HG02678 (cell line): Measurements from ENCODE around the gene RBMS3.

ENCODE experiments used
- ATAC-seq: cut with Tn5 transposase; IDR thresholded peaks from one replicate; pipeline ENCODE4 v1.9.1; 2021; ENCODE audit warnings: mild to moderate bottlenecking, moderate library complexity; ENCODE audit not compliant: unreplicated experiment

The RBMS3 gene

DNA sequence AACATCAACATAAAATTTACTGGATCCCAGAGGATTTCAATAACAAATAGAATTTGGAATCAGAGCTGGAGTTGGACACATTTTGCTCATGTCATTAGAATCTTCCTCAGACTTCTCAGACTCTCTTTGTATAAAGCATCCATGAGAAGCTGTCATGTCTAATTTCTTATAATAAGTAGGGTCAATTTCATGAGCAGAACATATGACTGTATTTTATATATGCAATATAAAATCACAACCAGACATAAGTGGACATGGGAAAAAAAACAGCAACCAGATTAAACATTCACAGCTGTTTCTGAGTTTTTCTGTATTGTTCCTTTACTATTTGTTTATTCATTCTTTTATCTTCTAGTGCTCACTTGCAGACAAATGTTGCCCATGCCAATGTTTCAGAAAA lies 325.5 kb downstream of the RBMS3 start:
- ATAC-seq, result no peak

DNA sequence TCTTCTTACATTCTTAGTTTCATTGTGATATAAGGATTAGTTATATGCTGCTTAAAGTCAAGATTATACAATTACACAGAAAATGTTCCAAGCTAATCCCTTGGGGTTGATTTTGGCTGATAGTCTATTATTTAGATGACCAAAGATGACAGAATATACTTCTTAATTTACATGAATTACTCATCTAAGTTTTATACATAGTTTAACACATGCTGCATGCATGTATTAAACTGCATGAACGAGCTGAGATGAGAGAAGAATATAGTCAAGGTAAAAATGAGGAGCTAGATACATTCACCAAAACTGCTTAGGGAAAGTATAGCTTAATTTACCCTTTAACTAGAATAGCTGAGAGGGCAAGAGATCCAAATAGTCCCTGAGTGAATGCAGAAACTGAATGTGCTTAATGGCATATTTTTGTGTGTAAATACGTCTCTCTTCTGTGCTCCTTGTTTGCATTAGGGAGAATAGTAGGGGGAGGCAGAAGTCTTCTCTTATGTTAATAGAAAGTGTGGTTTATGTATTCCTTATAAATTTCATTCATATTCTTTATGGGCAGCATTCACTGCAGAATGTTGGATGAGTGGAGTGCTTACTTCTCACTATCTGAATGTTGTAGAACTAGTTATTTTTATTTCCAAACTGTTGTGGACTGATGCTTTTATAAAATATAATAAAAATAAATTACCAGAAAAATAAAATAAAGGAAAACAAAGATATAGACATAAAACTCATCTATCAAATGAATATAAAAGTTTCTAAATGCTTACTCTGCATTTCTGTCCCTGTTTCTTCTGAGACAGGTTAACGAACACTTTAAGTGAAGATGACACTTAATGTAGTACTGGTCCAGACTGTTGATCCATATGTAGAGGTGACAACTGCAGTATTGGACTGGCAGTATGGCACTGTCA lies 327.8 kb downstream of the RBMS3 start:
- ATAC-seq, result no peak

DNA sequence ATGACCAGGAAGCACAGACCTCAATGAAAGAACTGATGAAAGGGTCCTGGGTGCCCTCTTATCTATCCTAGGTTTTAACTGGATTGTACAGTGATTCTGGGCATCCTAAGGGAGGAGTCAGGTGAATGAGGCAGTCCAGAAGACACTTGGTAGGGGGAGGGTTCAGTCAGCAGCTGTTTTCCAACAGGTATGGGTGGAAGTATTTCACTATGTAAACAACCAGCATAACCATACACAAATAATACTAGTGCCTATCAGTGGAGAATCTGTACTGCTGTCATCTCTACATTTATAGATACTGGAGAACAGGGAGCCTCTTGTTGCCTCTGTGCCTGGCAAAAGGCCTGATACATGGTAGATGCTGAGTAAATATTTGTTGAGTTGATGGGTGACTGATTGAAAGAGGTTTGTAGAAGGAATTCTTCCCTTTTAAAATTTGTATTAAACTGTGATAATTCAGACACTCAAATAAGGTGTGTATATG lies 328.5 kb downstream of the RBMS3 start:
- ATAC-seq, result no peak

DNA sequence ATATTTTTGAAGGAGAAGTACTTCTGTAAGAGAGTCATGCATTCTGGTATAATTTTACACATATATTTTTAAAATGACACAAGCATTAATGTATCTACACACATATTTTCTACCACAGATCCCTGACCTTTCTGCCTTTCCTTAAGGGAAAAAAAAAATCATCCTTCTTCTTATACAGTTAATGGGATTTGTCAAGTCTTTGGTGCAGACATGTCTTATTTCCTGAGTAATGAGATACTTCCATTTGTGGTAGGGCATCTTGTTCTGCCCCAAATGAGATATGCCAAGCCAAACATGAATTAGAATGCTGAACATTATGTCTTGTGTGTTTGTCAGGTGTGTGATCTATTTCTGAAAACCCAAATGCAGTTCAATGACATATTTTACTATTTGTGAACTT lies 329.9 kb downstream of the RBMS3 start:
- ATAC-seq, result no peak

DNA sequence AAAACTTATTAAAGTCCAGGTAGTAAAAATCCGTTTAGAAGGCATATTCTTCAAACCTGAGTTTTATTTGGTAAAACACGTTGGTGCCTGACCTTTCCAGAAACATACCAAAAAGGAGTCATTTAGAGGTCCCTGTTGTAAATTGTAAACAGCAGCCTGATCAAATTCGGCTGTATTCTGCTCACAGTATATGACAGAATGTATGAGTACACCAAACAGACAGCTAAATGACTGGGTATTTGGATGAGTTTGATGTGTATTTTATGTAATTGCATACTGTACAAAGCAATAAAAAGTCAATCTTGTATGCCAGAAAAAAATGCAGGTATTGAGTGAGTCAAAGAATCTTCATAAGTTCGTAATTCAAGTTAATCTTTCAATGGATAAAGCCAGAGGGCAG lies 330.4 kb downstream of the RBMS3 start:
- no peak for ATAC-seq

DNA sequence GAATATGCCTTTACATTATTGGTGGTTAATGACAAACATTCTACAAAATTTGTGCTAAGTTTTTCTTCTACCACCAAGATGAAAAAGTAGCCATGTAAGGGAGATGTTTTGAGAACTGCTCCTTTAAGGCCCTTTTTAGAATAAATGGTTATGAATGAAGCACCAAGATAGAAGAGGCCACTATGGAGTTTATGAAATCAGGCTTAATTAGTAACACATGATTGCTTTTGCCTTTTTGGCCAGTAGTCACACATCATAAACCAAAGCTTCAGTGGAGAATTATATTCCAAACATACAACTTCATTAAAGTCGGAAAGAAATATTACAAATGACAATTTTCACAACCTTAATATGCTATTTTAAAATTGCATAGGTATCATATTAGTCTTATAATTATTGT lies 331.7 kb downstream of the RBMS3 start:
- ATAC-seq, result no peak

DNA sequence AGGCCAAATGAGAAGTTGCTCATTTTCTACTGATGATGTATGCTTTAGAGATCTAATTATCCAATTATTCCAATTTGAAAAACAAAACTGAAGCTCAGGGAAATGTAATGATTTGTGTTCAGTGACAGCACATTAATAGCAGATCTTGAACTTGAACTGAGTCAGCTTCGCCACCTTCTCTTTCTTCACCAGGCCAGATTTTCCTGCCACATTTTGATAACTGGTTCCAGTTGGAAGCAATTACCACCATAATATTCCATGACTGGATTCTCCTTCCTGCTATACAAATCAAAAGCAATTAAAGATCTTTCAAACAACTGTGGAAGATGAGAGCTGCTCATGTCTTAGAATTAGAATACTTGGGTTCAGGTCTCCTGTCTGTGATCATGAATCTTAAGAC lies 334.1 kb downstream of the RBMS3 start:
- ATAC-seq, result no peak

DNA sequence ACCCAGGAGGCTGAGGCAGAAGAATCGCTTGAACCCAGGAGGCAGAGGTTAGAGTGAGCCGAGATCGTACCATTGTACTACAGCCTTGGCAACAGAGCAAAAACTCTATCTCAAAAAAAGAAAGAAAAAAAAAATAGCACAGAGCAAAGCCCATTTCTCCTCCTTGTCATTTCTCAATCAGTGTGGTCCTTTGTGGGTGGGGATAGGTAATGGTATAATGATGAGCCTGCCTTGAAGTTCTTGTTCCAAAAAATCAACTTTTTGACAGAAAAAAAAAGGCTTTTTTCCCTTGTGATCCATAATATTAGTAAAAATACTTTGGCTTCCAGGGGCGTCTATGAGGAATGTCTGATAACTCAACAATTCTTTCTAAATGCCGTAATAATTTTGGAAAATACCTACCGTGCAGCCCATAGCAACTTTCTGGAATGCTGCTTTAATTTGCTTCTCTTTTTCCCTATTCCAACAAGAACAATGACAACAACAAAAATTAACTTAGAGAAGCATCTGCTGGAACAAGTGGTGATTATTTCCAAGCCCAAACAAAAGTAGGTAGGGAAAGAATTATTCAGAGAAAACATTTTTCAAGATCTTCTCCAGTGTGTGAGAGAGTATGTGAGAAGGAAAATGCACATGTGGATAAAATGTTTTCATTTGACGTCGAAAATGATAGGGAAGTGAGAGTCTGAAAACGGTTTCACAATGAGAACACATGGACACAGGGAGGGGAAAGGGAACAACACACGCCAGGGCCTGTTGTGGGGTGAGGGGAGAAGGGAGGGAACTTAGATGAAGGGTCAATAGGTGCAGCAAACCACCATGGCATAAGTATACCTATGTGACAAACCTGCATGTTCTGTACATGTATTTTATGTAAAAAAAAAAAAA lies 337.8 kb downstream of the RBMS3 start:
- ATAC-seq, result no peak

DNA sequence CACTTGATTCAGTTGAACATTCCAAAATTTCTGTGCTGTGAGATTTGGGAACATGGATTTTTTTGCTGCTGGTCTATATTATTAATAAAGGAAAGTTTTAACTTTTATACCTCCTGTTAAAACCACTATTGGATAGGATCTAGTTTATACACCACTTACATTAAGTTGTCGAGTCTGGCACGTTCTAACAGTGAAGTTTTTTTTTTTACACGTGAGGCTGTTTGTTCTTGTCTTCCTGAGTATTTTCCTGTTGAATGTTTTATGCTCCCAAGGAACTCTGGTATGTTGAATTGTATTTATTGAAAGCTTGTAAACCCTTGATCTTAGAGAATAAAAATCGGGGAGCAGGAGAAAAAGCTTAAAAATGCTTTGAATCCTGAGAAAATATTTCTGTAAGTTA lies 338.8 kb downstream of the RBMS3 start:
- ATAC-seq, result no peak

DNA sequence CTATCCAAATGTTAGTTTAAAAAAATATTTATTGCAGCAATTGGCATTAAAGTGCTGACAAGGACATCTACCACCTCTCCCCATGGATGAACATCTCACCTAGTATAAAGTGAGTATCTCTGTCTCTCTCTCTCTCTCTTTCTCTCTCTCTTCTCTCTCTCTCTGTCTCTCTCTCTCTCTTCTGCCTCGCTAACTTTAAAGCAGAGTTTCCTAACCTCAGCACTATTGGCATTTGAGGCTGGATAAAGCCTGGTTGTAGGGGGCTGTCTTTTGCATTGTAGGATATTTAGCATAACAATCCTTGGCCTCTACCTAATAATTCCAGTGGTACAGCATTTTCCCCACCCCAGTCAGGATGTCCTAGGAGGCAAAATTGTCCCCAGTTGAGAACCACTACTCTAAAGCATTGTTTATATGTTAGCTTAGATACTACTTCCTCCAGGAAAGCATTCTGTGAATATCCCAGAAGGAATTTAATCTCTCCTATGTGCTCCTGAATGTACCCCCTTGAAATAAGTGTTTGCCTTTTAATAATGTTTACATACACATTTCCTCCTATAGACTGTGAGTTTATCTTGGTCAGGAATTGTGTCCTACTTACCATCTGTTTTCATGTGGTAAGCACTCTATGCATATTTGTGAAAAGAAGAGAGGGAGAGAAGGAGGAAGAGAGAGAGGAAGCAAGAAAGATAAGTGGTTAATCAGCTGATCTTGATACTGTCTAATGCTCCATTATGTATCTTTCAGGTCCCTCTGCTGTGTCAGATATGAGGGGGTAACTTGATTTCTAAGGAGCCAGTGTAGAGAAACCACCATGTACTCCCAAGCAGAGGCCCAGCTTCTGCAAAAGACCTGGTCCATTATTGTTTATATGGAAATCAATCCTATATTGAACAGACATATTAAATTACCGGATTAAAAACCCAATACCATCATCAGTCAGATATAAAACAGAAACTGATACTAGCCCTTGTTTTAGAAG lies 346.6 kb downstream of the RBMS3 start:
- no peak for ATAC-seq

DNA sequence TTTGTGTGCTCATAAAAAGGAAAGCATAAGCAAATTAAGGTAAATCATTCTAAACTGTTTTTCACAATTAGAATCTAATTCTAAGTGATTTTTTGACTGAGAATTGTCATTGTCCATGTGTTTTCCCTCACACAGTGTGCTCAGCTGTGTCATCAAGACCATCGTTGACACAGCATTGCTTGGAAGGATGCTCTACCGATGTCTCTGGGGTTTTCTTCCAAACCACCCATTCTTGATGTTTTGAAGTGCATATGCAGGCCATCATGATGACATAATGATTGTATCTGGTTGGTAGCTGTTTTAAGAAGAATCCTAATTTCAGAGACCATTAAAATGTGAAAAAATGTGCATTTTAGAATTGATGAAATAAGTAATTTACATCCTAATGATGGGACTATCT lies 347.9 kb downstream of the RBMS3 start:
- no peak for ATAC-seq

DNA sequence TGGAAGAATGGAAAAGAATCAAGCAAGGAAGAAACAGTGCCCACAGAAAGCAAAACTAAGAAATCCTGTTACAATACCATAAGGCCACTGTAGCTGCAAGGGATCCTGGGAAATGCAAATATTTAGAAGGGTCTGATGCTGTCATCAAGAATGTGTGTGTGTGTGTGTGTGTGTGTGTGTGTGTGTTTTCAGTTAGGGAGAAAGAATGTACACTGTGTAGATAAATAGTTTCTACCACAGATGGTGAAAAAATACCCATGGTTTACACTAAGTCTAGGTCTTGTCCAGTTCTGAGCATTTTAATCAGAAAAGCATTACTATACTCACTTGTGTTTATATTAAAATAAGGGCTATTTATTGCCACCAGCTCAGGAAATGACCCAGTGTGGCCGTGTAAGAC lies 355.0 kb downstream of the RBMS3 start:
- no peak for ATAC-seq

DNA sequence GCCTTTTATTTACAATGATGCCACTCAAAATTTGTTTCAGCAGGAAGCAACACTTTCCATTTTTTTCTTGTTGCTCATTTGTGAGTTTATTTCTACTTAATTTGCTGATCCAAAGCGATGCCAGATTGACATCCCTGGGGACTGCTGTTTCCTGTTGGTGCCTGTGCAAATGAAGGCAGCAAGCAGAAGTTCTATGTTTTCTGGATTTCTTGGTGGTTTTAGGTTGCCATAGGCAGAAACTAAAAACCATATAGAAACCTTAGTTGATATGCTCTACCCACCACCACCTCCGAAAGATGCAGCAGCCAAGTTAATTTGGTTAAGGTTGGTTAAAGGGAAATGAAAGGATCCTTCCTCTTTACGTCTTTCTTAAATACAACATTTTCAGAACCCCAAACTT lies 356.2 kb downstream of the RBMS3 start:
- ATAC-seq, result no peak

DNA sequence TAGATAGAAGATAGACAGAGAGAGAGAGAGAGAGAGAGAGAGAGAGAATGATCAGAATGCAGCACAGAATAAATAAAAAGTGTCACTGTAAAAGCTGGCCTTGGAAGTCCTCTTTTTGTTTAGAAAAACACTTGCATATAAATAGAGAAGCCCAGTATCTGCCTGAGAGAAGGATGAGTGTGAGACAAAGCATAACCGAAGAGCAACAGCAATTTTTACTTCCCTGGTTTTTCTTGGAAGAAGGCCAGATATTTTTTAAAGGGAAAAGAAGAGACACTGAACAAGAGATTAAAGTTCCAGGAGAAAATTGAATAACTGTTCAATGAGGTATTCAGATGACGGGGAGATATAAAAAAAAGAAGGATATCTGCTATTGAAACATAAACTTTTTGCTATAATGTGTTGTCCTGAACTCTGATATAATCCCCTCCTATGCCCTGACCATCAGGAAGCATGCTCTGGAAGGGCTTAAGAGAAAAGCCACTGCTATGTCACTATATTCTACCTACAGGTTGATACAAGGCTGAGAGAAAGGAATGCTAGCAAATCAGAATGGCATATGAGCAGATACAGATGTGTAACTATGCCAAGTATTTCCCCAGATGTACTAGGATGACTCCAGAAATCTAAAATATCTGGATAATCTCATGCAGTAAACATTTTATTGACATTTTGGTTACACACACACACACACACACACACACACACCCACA lies 358.9 kb downstream of the RBMS3 start:
- ATAC-seq, result no peak

DNA sequence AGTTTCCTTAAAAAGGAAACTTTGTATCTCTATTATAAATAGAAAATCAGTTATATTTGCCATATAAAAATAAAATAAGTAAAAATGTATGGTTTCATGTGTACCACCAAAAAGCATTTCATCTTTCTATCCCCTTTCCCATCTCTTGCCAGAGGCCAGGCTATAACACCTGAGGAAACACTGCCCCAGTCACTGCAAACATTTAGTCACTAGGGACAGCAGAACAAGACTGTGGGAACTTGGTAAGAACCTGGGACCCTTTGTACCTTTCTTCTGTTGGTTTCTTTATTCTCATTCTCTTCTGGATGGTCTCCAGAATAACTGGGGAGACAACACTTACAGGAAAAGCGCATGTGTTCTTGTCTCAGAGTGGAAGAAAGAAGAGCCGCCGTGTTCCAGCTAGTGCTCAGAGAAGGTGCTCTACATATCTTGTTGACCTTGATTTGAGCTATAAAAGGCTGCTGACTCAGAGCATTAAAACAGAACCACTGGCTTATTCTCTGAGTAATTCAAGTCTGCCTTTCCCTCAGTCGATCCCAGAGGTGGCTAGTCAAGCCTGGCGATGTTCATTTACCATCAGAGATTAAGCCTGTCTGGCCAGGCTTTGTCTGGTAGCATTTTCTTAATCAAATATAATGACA lies 361.6 kb downstream of the RBMS3 start:
- ATAC-seq, result no peak

DNA sequence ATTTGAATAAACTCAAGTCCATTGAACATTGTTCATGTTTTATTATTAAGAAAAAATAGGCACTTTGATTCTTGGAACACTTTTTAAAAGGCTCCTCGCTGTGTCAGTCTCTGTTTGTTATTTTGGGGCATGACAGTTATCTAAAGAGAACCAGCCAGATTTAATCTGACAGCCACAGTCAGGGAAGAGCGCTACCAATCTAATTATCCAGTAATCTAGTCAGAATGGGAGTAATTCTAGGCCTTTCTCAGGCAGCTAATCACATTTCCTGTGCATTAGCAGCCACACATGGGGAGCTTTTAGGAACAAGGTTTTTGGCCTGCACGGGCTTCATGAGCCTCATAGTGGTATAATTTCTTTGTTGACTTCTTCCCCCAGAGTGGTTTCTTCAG lies 362.2 kb downstream of the RBMS3 start:
- no peak for ATAC-seq

DNA sequence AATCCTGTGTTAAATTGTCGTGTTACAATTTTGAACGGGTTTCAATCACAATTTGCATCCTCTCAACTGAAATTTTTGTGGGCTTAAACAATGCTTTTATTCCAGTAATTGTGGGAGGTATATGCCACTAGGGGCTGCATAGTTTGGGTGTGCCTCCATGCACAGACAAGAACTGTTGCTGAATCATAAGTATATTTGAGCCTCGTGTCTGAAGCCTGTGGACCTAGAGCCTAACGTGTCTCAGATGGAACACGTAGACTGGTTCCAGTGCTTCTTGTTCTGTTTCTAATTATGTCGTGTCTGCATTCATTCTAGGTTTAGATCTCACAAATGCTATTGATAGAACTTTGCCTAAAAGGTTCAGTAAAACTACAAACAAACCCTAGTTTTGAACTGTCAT lies 363.4 kb downstream of the RBMS3 start:
- no peak for ATAC-seq

DNA sequence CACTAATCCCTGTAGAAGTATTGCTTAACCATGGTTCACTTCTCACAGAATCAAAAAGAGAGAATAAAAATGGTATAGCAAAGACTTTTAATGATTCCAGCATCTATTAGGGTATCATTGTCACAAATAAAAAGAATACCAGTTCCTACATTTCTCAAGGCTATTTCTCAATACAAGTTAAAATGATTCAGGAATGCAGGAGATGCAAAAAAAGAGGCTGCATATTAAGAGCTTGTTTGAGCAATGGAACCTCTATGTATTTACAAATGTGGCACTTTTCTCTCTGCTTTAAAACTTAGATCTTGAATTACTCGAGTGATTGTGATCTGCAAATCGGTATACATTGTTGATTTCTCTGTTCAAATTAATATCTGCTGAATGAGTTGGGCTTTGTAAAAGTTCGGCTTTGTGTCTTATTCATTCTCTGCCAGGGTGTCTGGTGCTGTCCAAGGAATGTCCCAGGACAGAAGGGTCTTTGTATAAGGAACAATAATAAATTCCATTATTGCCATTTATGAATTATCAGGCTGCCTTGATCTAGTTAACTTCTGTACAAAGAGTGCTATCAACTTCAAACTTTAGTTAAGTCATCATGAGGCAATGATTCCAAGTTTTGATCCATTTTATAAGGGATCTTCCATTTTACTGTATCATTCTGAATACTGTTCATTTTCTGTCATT lies 364.2 kb downstream of the RBMS3 start:
- ATAC-seq, result no peak

DNA sequence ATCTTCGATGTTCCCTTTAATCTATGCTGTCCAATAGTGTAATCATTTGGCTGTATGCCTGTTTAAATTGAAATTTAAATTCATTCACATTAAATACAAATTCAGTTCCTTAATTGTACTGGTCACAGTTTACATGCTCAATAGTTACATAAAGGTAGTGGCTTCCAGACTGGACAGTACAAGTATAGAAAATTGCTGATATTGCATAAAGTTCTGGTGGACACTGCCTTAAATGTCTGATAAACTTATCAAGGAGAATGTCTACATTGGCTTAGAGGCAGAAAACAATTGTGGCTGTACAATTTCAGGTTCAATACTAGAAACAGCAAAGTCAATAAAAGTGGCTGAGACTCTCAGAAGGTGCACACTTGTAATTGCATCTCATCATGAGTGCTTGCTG lies 365.2 kb downstream of the RBMS3 start:
- no peak for ATAC-seq
